HepG2 (cell line): Measurements from ENCODE around the gene RSBN1L. TPM values are rescaled to one million over a fixed set of nuclear protein-coding genes. Genes with fewer than 3 reads are reported as not detected.

Source experiments
- ATAC-seq: fragments of 200-7000 bp; cut with Tn5 transposase; 3 replicates; pipeline ENCODE4 v1.9.1; 2020; ENCODE audit warnings: mild to moderate bottlenecking, moderate library complexity
- BruUV-seq: library from RNA; stranded (reverse); fragments of 400-500 nt; replicated peaks from 2 replicates; lab custom pipeline; 2021; lab: Mats Ljungman, UMichigan
- CTCF ChIA-PET: fragments of 300-600 bp; formaldehyde crosslinking; extraction: SDS; loops from one replicate; lab custom pipeline; 2021; ENCODE audit warnings: low total read pairs, inconsistent platforms, low intra/inter-chr PET ratio; lab: Yijun Ruan, JAX
- POLR2A ChIA-PET: fragments of 350-600 bp; sonication (Branson Sonifier 250); formaldehyde crosslinking; loops from one replicate; lab custom pipeline; 2020; ENCODE audit warnings: antibody characterized with exemption, inconsistent platforms; lab: Yijun Ruan, JAX
- DNase-seq: peaks from one replicate; pipeline ENCODE4 v3.0.0-alpha.2; 2015; ENCODE audit warnings: low spot score
- FAIRE-seq: peaks from 3 replicates; lab custom pipeline; 2011; peaks lifted over from hg19 to GRCh38; lab: Jason Lieb, UNC
- H2AFZ ChIP-seq: one replicate; pipeline ENCODE4 v1.6.1; 2011; ENCODE audit warnings: low read length, inconsistent platforms
- H3K27ac ChIP-seq: fragments of 300-600 bp; 3 replicates; pipeline ENCODE4 v1.8.0; 2011; ENCODE audit warnings: mixed run types, mild to moderate bottlenecking, mixed read lengths, low read length, inconsistent platforms; ENCODE audit not compliant: insufficient read depth; ENCODE audit errors: extremely low read length
- H3K27me3 ChIP-seq, 2 experiments: fragments of 200-600 bp in 1 of 2; 2 replicates in 1 of 2; 3 replicates in 1 of 2; pipeline versions ENCODE4 v1.6.0 to v1.8.0; 2011; ENCODE audit warnings: low read length in 2 of 2, mild to moderate bottlenecking in 2 of 2, moderate library complexity in 2 of 2, inconsistent platforms in 1 of 2; ENCODE audit not compliant: insufficient read depth in 2 of 2, control insufficient read depth in 1 of 2
- H3K36me3 ChIP-seq, 2 experiments: fragments of 200-600 bp in 1 of 2; replicated peaks in 1 of 2; 2 replicates in 1 of 2; 3 replicates in 1 of 2; pipeline versions ENCODE4 v1.5.1 to v1.8.0; 2011; ENCODE audit warnings: low read length in 2 of 2, inconsistent platforms in 1 of 2; ENCODE audit not compliant: insufficient read depth in 2 of 2, control insufficient read depth in 1 of 2
- H3K4me1 ChIP-seq: 2 replicates; pipeline ENCODE4 v1.5.1; 2012; ENCODE audit warnings: low read length, inconsistent platforms; ENCODE audit not compliant: insufficient read depth
- H3K4me2 ChIP-seq: 2 replicates; pipeline ENCODE4 v1.6.0; 2011; ENCODE audit warnings: low read depth, low read length, inconsistent platforms
- H3K4me3 ChIP-seq, 3 experiments: fragments of 200-600 bp in 1 of 3; sonication (generic), shearing (Covaris generic) in 1 of 3; replicated peaks in 1 of 3; 2 replicates each; pipeline ENCODE4 v1.5.1; 2011 to 2016; ENCODE audit warnings: low read length in 3 of 3, inconsistent platforms in 2 of 3, low read depth in 2 of 3, mild to moderate bottlenecking in 2 of 3, control low read depth in 1 of 3, mixed read lengths in 1 of 3; ENCODE audit not compliant: insufficient read depth in 1 of 3
- H3K79me2 ChIP-seq: one replicate; pipeline ENCODE4 v1.6.1; 2011; ENCODE audit warnings: low read length, inconsistent platforms; ENCODE audit not compliant: insufficient read depth
- H3K9ac ChIP-seq: 2 replicates; pipeline ENCODE4 v1.6.0; 2011; ENCODE audit warnings: mild to moderate bottlenecking, low read depth, low read length, inconsistent platforms; ENCODE audit not compliant: insufficient read depth
- H3K9me3 ChIP-seq: 2 replicates; pipeline ENCODE4 v1.5.1; 2012; ENCODE audit warnings: mild to moderate bottlenecking, low read length
- H4K20me1 ChIP-seq: 2 replicates; pipeline ENCODE4 v1.6.0; 2011; ENCODE audit warnings: inconsistent platforms, mild to moderate bottlenecking, low read length, moderate library complexity; ENCODE audit not compliant: insufficient read depth
- MIER3 ChIP-seq: IDR thresholded peaks from 2 replicates; pipeline ENCODE4 v1.6.1; 2016; ENCODE audit warnings: missing compliant biosample characterization, borderline replicate concordance
- MXD4 ChIP-seq: IDR thresholded peaks from 2 replicates; pipeline ENCODE4 v1.6.1; 2016; ENCODE audit warnings: mild to moderate bottlenecking, missing biosample characterization, missing genetic modification reagents
- RCOR2 ChIP-seq: IDR thresholded peaks from 2 replicates; pipeline ENCODE4 v1.6.1; 2016; ENCODE audit warnings: missing biosample characterization, missing genetic modification reagents
- ZKSCAN1 ChIP-seq: fragments of 150-350 bp; IDR thresholded peaks from 2 replicates; pipeline ENCODE4 v1.6.1; 2014; ENCODE audit warnings: low read length
- ZNF232 ChIP-seq: sonication (generic); formaldehyde crosslinking; IDR thresholded peaks from 2 replicates; pipeline ENCODE4 v1.4.0; 2020; ENCODE audit warnings: missing genetic modification reagents, borderline replicate concordance
- ZNF350 ChIP-seq: sonication (generic); formaldehyde crosslinking; IDR thresholded peaks from 2 replicates; pipeline ENCODE4 v1.4.0; 2020; ENCODE audit warnings: mild to moderate bottlenecking, low read depth, missing genetic modification reagents, borderline replicate concordance
- WGBS: methylation state at CpG from one replicate; pipeline ENCODE4 v1.1.6; 2017; ENCODE audit warnings: low lambda C conversion rate; 5-methylcytosine and 5-hydroxymethylcytosine counted together
- in situ Hi-C: cut with HindIII; loops from 2 replicates; pipeline ENCODE4 v1.10.0; 2017; ENCODE audit warnings: low pct_unique_long_range_greater_than_20kb; ENCODE audit not compliant: extremely low pct_ligation_motif_present
- intact Hi-C: fragments of 100-400 bp; cut with micrococcal nuclease; formaldehyde crosslinking; loops from one replicate; pipeline ENCODE4 v1.10.0; 2022; ENCODE audit not compliant: unreplicated experiment
- polyA plus RNA-seq, 8 experiments: library from polyadenylated mRNA; depleted of rRNA in 3 of 8; stranded (reverse) in 7 of 8; unstranded in 1 of 8; fragments of >200 nt; fragmentation: Illumina TruSeq in 4 of 8; extraction: Trizol in 4 of 8; gene quantifications; 2 replicates each; pipeline versions ENCODE4 v1.2.1 to v1.2.3, GENCODE V29; 2011 to 2016; ENCODE audit warnings: low read depth in 4 of 8, missing spikeins in 1 of 8, mixed read lengths in 1 of 8; ENCODE audit not compliant: insufficient read depth in 1 of 8
- total RNA-seq, 5 experiments: library from RNA; depleted of rRNA; stranded (reverse); fragments of >200 nt; fragmentation: Illumina TruSeq; extraction: Trizol; gene quantifications; 2 replicates each; pipeline ENCODE4 v1.2.3, GENCODE V29; 2016; ENCODE audit warnings: low read depth in 1 of 5
- TF ChIP-seq, protein P1 (sequence below): sonication (generic); formaldehyde crosslinking; IDR thresholded peaks from 2 replicates; pipeline ENCODE4 v1.4.0; 2020; ENCODE audit warnings: missing genetic modification reagents
- TF ChIP-seq, protein P2 (sequence below): IDR thresholded peaks from 2 replicates; pipeline ENCODE4 v1.6.1; 2016; ENCODE audit warnings: mild to moderate bottlenecking

The RSBN1L gene
- total and polyA plus RNA-seq, 2 of the 13 experiments (the other 11 are each of a cell fraction or from before 2014, with no cell fraction given): 7.7 to 21.3 TPM

DNA sequence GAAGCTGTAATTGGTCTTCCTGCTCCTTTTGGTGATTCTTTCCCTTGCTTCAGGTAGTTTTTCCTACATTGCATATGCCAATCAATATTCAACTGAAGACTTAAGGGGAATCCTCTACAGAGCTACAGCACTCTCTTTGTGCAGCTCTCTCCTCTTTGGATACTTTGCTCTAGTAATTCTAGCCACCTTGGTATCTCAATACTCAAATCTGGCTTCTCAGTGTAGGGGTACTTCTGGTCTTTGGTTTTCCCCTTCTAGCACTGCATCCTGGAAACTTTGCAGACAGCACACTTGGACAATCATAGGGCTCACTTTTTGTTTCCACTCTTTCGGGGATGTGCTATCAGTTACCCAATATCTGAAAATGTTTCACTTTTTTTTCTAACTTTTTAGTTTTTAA lies 112.3 kb downstream of the RSBN1L start:
- Histone ChIP-seq H3K36me3 (no peaks in the 10 kb centered on the region), H2AFZ (no peak overlapping the region), H3K4me2 (no peak overlapping the region), H3K79me2 (peaks cover 11% of the 10 kb centered on the region), H3K4me1 (peaks cover 9% of the 10 kb centered on the region), H3K27ac (no peak overlapping the region), H3K9ac (no peak overlapping the region), H3K4me3 (no peak overlapping the region), H3K27me3 (no peaks in the 10 kb centered on the region), H4K20me1 (no peaks in the 10 kb centered on the region), H3K9me3 (no peaks in the 10 kb centered on the region)
- ATAC-seq: no peak
- DNase-seq: no peak
- intact Hi-C loops (no loop called here), in situ Hi-C loops (no loop called here)
- 93% methylated on average over 1 of the region's 1 CpG for WGBS
- BruUV-seq: no TSS peak
- FAIRE-seq: no peak
- CTCF ChIA-PET: no interaction called here
- TF ChIP-seq, protein P1, sequence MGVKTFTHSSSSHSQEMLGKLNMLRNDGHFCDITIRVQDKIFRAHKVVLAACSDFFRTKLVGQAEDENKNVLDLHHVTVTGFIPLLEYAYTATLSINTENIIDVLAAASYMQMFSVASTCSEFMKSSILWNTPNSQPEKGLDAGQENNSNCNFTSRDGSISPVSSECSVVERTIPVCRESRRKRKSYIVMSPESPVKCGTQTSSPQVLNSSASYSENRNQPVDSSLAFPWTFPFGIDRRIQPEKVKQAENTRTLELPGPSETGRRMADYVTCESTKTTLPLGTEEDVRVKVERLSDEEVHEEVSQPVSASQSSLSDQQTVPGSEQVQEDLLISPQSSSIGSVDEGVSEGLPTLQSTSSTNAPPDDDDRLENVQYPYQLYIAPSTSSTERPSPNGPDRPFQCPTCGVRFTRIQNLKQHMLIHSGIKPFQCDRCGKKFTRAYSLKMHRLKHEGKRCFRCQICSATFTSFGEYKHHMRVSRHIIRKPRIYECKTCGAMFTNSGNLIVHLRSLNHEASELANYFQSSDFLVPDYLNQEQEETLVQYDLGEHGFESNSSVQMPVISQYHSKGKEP: no peak
- no peak for TF ChIP-seq ZNF350 (CRISPR knock-in tag)
- TF ChIP-seq MIER3 (CRISPR knock-in tag): no peak
- TF ChIP-seq ZKSCAN1: no peak
- no peak for TF ChIP-seq RCOR2 (CRISPR knock-in tag)
- TF ChIP-seq MXD4: no peak
- TF ChIP-seq ZNF232 (CRISPR knock-in tag): no peak
- TF ChIP-seq, protein P2, sequence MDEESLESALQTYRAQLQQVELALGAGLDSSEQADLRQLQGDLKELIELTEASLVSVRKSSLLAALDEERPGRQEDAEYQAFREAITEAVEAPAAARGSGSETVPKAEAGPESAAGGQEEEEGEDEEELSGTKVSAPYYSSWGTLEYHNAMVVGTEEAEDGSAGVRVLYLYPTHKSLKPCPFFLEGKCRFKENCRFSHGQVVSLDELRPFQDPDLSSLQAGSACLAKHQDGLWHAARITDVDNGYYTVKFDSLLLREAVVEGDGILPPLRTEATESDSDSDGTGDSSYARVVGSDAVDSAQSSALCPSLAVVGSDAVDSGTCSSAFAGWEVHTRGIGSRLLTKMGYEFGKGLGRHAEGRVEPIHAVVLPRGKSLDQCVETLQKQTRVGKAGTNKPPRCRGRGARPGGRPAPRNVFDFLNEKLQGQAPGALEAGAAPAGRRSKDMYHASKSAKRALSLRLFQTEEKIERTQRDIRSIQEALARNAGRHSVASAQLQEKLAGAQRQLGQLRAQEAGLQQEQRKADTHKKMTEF (CRISPR knock-in tag): no peak
- POLR2A ChIA-PET: no interaction called here
